ENCODE data around the gene BLOC1S3.

BLOC1S3 gene

GRCh38 chr19:45162608-45163143 is 15.9 kb upstream of the BLOC1S3 start:
- no peak for ATAC-seq

- ATAC-seq: no peak
These were observed 15.4 kb upstream of the BLOC1S3 start for GRCh38 chr19:45163156-45163555.

- ATAC-seq: no peak
These were observed 14.7 kb upstream of the BLOC1S3 start for GRCh38 chr19:45163751-45164460.

GRCh38 chr19:45164577-45165335 is 13.8 kb upstream of the BLOC1S3 start:
- peak; percentile 88 to 89 for ATAC-seq

GRCh38 chr19:45166723-45167252 is 11.8 kb upstream of the BLOC1S3 start:
- no peak for ATAC-seq

- ATAC-seq: no peak
These were observed 9.7 kb upstream of the BLOC1S3 start for GRCh38 chr19:45168767-45169351.

GRCh38 chr19:45169602-45170001 is 9.0 kb upstream of the BLOC1S3 start:
- no peak for ATAC-seq

GRCh38 chr19:45170146-45171106 is 8.2 kb upstream of the BLOC1S3 start:
- no peak for ATAC-seq

GRCh38 chr19:45171211-45171623 is 7.4 kb upstream of the BLOC1S3 start:
- peak; percentile 77 to 83 for ATAC-seq

GRCh38 chr19:45172173-45172572 is 6.4 kb upstream of the BLOC1S3 start:
- ATAC-seq: peak; percentile 50 to 53

- ATAC-seq: no peak
These were observed 5.9 kb upstream of the BLOC1S3 start for GRCh38 chr19:45172611-45173208.

GRCh38 chr19:45173816-45174215 is 4.8 kb upstream of the BLOC1S3 start:
- ATAC-seq: no peak

- no peak for ATAC-seq
These were observed 2.9 kb upstream of the BLOC1S3 start for GRCh38 chr19:45175515-45176345.

- ATAC-seq: peak; percentile 3 to 4
These were observed 745 bp upstream of the BLOC1S3 start, which contains the start of gene TRAPPC6A for GRCh38 chr19:45177817-45178261. Gene TRAPPC6A (minus strand): TSS chr19:45178237. CDS start chr19:45178218, 19 bp downstream.

- ATAC-seq: no peak
These were observed 698 bp downstream of the BLOC1S3 start for GRCh38 chr19:45179072-45179891.

GRCh38 chr19:45179892-45180370 is 1.3 kb downstream of the BLOC1S3 start:
- no peak for ATAC-seq

- no peak for ATAC-seq
These were observed 2.4 kb downstream of the BLOC1S3 start for GRCh38 chr19:45180936-45181335.

- no peak for ATAC-seq
These were observed 4.2 kb downstream of the BLOC1S3 start for GRCh38 chr19:45182758-45183157.

GRCh38 chr19:45184115-45184514 is 5.5 kb downstream of the BLOC1S3 start:
- no peak for ATAC-seq

Measured in activated CD4-positive, CD25-positive, alpha-beta regulatory T cell treated with anti-CD3 and anti-CD28 coated beads, Interleukin-2, amount 50 U/mL, for 24 hours (primary cell).